GM12878 (cell line): ENCODE measurements around the gene FREY1. TPM values are rescaled to one million over a fixed set of nuclear protein-coding genes. Genes with fewer than 3 reads are reported as not detected.

Source experiments
- ATAC-seq: fragments of 200-7000 bp; cut with Tn5 transposase; 3 replicates; pipeline ENCODE4 v1.9.1; 2020; ENCODE audit warnings: mild to moderate bottlenecking, moderate library complexity
- BruUV-seq: library from RNA; stranded (reverse); fragments of 400-500 nt; replicated peaks from 2 replicates; lab custom pipeline; 2021; lab: Mats Ljungman, UMichigan
- CTCF ChIA-PET: fragments of 300-600 bp; sonication (Branson Sonifier 250); formaldehyde crosslinking; extraction: SDS; loops from one replicate; lab custom pipeline; 2021; ENCODE audit warnings: inconsistent platforms; lab: Yijun Ruan, JAX
- POLR2A ChIA-PET: fragments of 350-600 bp; formaldehyde crosslinking; extraction: SDS; loops from one replicate; lab custom pipeline; 2021; ENCODE audit warnings: inconsistent platforms; lab: Charles Lee
- RAD21 ChIA-PET: fragments of 300-600 bp; sonication (Branson Sonifier 250); formaldehyde crosslinking; loops from one replicate; lab custom pipeline; 2023; ENCODE audit warnings: antibody characterized with exemption; ENCODE audit not compliant: unreplicated experiment; lab: Charles Lee
- SMC1A ChIA-PET: fragments of 300-600 bp; sonication (Branson Sonifier 250); formaldehyde crosslinking; loops from one replicate; lab custom pipeline; 2023; ENCODE audit not compliant: unreplicated experiment, uncharacterized antibody; lab: Charles Lee
- DNase-seq: peaks from one replicate; pipeline ENCODE4 v3.0.0-alpha.2; 2011; ENCODE audit warnings: low read depth, low spot score
- FAIRE-seq: peaks from 3 replicates; lab custom pipeline; 2011; peaks lifted over from hg19 to GRCh38; lab: Jason Lieb, UNC
- H2AFZ ChIP-seq: 2 replicates; pipeline ENCODE4 v1.6.0; 2011; ENCODE audit warnings: low read depth, low read length, control low read depth; ENCODE audit not compliant: control insufficient read depth
- H3K27ac ChIP-seq: 2 replicates; pipeline ENCODE4 v1.5.1; 2011; ENCODE audit warnings: control low read depth; ENCODE audit not compliant: control insufficient read depth, insufficient read depth
- H3K27me3 ChIP-seq, 2 experiments: replicated peaks in 1 of 2; 2 replicates each; pipeline versions ENCODE4 v1.6.0 to v1.6.1; 2011; ENCODE audit warnings: low read length in 1 of 2; ENCODE audit not compliant: control insufficient read depth in 2 of 2, insufficient read depth in 2 of 2
- H3K36me3 ChIP-seq, 2 experiments: 2 replicates each; pipeline ENCODE4 v1.5.1; 2011; ENCODE audit warnings: low read length in 1 of 2; ENCODE audit not compliant: control insufficient read depth in 2 of 2, insufficient read depth in 2 of 2
- H3K4me1 ChIP-seq: 2 replicates; pipeline ENCODE4 v1.6.1; 2011; ENCODE audit warnings: mild to moderate bottlenecking, low read length, moderate library complexity, mixed read lengths; ENCODE audit not compliant: control insufficient read depth, insufficient read depth
- H3K4me2 ChIP-seq: 2 replicates; pipeline ENCODE4 v1.6.0; 2011; ENCODE audit warnings: control low read depth; ENCODE audit not compliant: control insufficient read depth, insufficient read depth
- H3K4me3 ChIP-seq: fragments of 200-600 bp; sonication (generic); 2 replicates; pipeline ENCODE4 v1.5.1; 2016
- H3K79me2 ChIP-seq: 2 replicates; pipeline ENCODE4 v1.6.0; 2011; ENCODE audit warnings: low read length; ENCODE audit not compliant: control insufficient read depth, insufficient read depth
- H3K9ac ChIP-seq: 2 replicates; pipeline ENCODE4 v1.8.0; 2011; ENCODE audit warnings: low read length, control low read depth, mixed read lengths; ENCODE audit not compliant: control insufficient read depth, insufficient read depth
- H3K9me3 ChIP-seq: replicated peaks from 3 replicates; pipeline ENCODE4 v1.5.1; 2011; ENCODE audit warnings: mild to moderate bottlenecking, low read length; ENCODE audit not compliant: control insufficient read depth, insufficient read depth
- H4K20me1 ChIP-seq: 2 replicates; pipeline ENCODE4 v1.6.0; 2011; ENCODE audit not compliant: control insufficient read depth, insufficient read depth
- CHD4 ChIP-seq: fragments of 200-600 bp; sonication (generic); IDR thresholded peaks from 2 replicates; pipeline ENCODE4 v1.6.1; 2016; ENCODE audit warnings: mild to moderate bottlenecking
- EGR1 ChIP-seq, 2 experiments: IDR thresholded peaks; 1 replicate in 1 of 2; 2 replicates in 1 of 2; pipeline ENCODE4 v1.6.1; 2011 to 2012; ENCODE audit warnings: low read depth in 2 of 2, low read length in 2 of 2, borderline replicate concordance in 1 of 2, mild to moderate bottlenecking in 1 of 2, moderate library complexity in 1 of 2
- ESRRA ChIP-seq: IDR thresholded peaks from 2 replicates; pipeline ENCODE4 v1.6.1; 2012; ENCODE audit warnings: mild to moderate bottlenecking, low read length, improper control_type of control experiment
- LARP7 ChIP-seq: fragments of 450-650 bp; IDR thresholded peaks from 2 replicates; pipeline ENCODE4 v1.6.1; 2017; ENCODE audit warnings: mild to moderate bottlenecking
- PML ChIP-seq: IDR thresholded peaks from 2 replicates; pipeline ENCODE4 v1.6.1; 2012; ENCODE audit warnings: low read length, inconsistent platforms
- POU2F2 ChIP-seq: IDR thresholded peaks from 3 replicates; pipeline ENCODE4 v1.6.1; 2011; ENCODE audit warnings: low read depth, mild to moderate bottlenecking, low read length, borderline replicate concordance
- RCOR1 ChIP-seq: conservative IDR thresholded peaks from 2 replicates; pipeline ENCODE4 v1.6.1; 2012; ENCODE audit warnings: low read depth, low read length, improper control_type of control experiment
- SREBF2 ChIP-seq: IDR thresholded peaks from 2 replicates; pipeline ENCODE4 v1.6.1; 2012; ENCODE audit warnings: mild to moderate bottlenecking, low read length
- TCF12 ChIP-seq: IDR thresholded peaks from 2 replicates; pipeline ENCODE4 v1.6.1; 2011; ENCODE audit warnings: low read depth, mild to moderate bottlenecking, low read length
- ZBED1 ChIP-seq: IDR thresholded peaks from 2 replicates; pipeline ENCODE4 v1.6.1; 2016; ENCODE audit warnings: borderline replicate concordance
- ZNF217 ChIP-seq: fragments of 450-650 bp; IDR thresholded peaks from 2 replicates; pipeline ENCODE4 v1.6.1; 2017; ENCODE audit warnings: antibody characterized with exemption, mild to moderate bottlenecking
- ZNF384 ChIP-seq: IDR thresholded peaks from 2 replicates; pipeline ENCODE4 v1.6.1; 2012; ENCODE audit warnings: low read depth, mild to moderate bottlenecking, low read length, improper control_type of control experiment, borderline replicate concordance
- WGBS: methylation state at CpG from one replicate; pipeline ENCODE4 v1.1.6; 2016; ENCODE audit warnings: low lambda C conversion rate; ENCODE audit not compliant: insufficient replicate concordance, insufficient coverage; ENCODE audit errors: missing lambda C conversion rate; 5-methylcytosine and 5-hydroxymethylcytosine counted together
- in situ Hi-C: fragments of 300-500 bp; cut with MboI; formaldehyde crosslinking; loops from 9 replicates; pipeline ENCODE4 v1.14.3; 2018; ENCODE audit warnings: mixed read lengths
- intact Hi-C: fragments of 100-400 bp; cut with micrococcal nuclease; formaldehyde crosslinking; loops from one replicate; pipeline ENCODE4 v1.14.2; 2022; ENCODE audit not compliant: unreplicated experiment
- polyA plus RNA-seq, 11 experiments: library from polyadenylated mRNA; depleted of rRNA in 4 of 11; unstranded in 6 of 11; stranded (reverse) in 5 of 11; fragments of >200 nt; fragmentation: Nextera tagmentation in 4 of 11; fragmentation: Illumina TruSeq in 1 of 11; extraction: Ambion mirVana in 4 of 11; extraction: Trizol in 1 of 11; gene quantifications; 1 replicate in 1 of 11; 2 replicates in 10 of 11; pipeline versions ENCODE4 v1.2.1 to v1.2.3, GENCODE V29; 2011 to 2016; ENCODE audit warnings: inconsistent platforms in 2 of 11, missing spikeins in 2 of 11, low read depth in 1 of 11
- total RNA-seq, 4 experiments: library from RNA; depleted of rRNA in 3 of 4; stranded (reverse); fragments of >200 nt in 3 of 4; fragmentation: Illumina TruSeq in 1 of 4; extraction: Trizol in 1 of 4; gene quantifications; 2 replicates each; pipeline versions ENCODE4 v1.2.1 to v1.2.3, GENCODE V29; 2013 to 2021
- TF ChIP-seq, protein P1 (sequence below): IDR thresholded peaks from 2 replicates; pipeline ENCODE4 v1.6.1; 2012; ENCODE audit warnings: mild to moderate bottlenecking, low read depth, low read length

Gene FREY1
- total and polyA plus RNA-seq, 10 of the 15 experiments (the other 5 are each of a cell fraction or from before 2014, with no cell fraction given) = 0.13 to 1.7 (median 0.39) TPM; not detected in 3

DNA sequence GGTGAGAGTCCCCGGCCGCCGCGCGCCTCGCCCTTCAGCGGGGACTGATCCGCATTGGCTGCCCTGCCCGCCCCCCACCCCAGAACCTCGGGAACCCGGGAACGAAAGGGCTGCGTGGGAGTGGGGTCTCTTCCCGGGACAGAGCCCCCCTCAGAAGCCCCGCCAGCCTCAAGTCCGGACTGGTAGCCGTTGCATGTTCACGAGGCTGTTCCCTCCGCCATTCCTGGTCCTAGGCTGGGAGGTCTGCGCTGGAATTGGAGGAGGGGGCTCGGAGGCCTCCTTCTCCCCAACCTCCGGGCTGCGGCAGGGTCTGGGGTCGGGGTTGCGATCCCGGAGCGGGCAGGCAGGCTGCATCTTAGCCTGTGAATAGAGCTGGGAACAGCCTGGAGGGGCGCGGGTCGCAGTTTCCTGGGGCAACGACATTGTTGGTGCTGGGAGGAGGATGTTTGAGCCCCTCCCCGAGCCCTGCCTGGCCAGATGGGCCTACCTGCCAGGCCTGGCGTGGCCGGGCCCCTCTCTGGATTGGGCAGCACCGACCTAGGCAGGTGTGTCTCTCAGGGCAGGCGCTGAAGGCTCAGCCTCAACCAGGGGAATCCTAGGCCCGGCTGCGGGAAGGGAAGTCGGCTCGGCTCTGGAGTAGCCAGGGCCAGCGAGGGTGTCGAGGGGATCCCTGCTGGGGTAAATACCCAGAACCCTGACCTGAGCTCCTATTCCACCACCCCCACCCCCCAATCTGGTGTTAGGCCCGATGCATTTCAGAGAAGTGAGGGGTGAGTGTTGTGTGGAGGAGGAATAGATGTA is 20.9 kb downstream of the FREY1 start:
- no TSS peak for BruUV-seq
- RAD21 ChIA-PET = no interaction called here
- POLR2A ChIA-PET = no interaction called here
- Histone ChIP-seq H2AFZ (no peak overlapping the region), H3K79me2 (no peaks in the 10 kb centered on the region), H3K27ac (no peak overlapping the region), H3K36me3 (no peaks in the 10 kb centered on the region), H3K9me3 (no peaks in the 10 kb centered on the region), H4K20me1 (peaks cover 3% of the 10 kb centered on the region; the same call in 1 of the 2 replicates), H3K4me2 (peak overlapping the region; percentile 68; the same call in 1 of the 2 replicates)
- in situ Hi-C loops = no loop called here
- intact Hi-C loops = no loop called here
- CTCF ChIA-PET = no interaction called here
- DNase-seq = no peak
- SMC1A ChIA-PET = interaction anchor here (0.9 kb wide), 1 partner anchor 44 kb away, joined by 3 read pairs; no protein-coding TSS in a partner anchor
- no peak for ATAC-seq
- TF ChIP-seq ESRRA (no peak), CHD4 (no peak), POU2F2 (no peak), ZNF384 (no peak), ZNF217 (no peak)
- TF ChIP-seq, all 136 proteins: peak for 0
- H3K9ac ChIP-seq = no peak overlapping the region
- no peak for FAIRE-seq
- no peaks in the 10 kb centered on the region for H3K4me1 ChIP-seq
- no peaks in the 10 kb centered on the region for H3K27me3 ChIP-seq
- H3K4me3 ChIP-seq = peak overlapping the region; percentile 41; the same call in 1 of the 2 replicates
- 39% methylated on average over 43 of the region's 43 CpGs for WGBS

DNA sequence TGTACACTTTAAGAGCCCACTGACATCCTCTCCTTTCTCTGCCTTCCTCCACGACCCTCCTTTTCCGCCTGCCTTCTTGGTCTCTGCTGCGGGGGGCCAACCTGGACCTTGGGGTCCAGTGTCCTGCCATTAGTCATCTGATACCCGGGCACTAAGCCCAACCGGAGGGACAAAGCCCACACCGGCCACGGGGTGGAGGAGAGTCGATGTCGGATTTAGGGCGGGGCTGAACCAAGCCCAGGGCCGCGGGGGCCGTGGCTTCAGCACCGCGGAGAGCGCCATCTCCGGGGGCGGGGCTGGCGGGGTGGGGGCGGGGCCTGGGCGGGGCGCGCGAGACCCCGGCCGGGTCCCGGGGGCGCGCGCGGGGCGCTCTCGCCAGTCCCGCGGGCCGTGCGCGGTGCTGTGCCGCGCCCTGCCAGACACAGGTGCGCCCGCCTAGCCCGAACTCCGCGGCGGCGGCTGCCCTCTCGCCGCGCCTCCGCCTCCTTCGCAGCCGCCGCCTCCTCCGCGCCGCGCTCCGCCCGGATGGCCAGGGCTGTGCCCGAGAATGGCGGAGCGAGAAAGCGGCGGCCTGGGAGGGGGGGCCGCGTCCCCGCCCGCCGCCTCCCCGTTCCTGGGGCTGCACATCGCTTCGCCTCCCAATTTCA is 21.7 kb downstream of the FREY1 start, which contains the start of gene MAPK8IP1:
Gene MAPK8IP1 (plus strand): TSS at position 378 of the 647 bp plus-strand sequence. CDS start 170 bp downstream, at position 548.
- FAIRE-seq (no peak), ATAC-seq (peak; percentile 79), DNase-seq (no peak)
- Histone ChIP-seq H3K36me3 (no peaks in the 10 kb centered on the region), H2AFZ (no peak within 1 kb of the TSS), H3K79me2 (no peaks in the 10 kb centered on the region), H3K9me3 (no peaks in the 10 kb centered on the region), H3K4me1 (no peaks in the 10 kb centered on the region), H3K4me2 (peak within 1 kb of the TSS; percentile 89), H3K9ac (no peak within 1 kb of the TSS), H4K20me1 (peaks cover 3% of the 10 kb centered on the region; the same call in 1 of the 2 replicates), H3K4me3 (peak within 1 kb of the TSS; percentile 61; the same call in 1 of the 2 replicates), H3K27me3 (no peaks in the 10 kb centered on the region), H3K27ac (no peak within 1 kb of the TSS)
- in situ Hi-C loops = no loop called here
- POLR2A ChIA-PET = no interaction called here
- intact Hi-C loops = no loop called here
- RAD21 ChIA-PET = no interaction called here
- CTCF ChIA-PET = interaction anchor here (1.2 kb wide), 1 partner anchor 12 kb away, joined by 3 read pairs; no protein-coding TSS in a partner anchor
- BruUV-seq = no TSS peak
- WGBS = 7% methylated on average over 31 of the region's 73 CpGs
- SMC1A ChIA-PET = no interaction called here
- TF ChIP-seq EGR1 (IDR thresholded peaks at IDR 0.05; ENCODE audit: borderline replicate concordance in 1 of 2, low read depth in 2 of 2, low read length in 2 of 2) (peak in 1 of 2 experiments; percentile 28; a peak in 1 of 3 replicates), RCOR1 (no peak), TCF12 (0 out of 2 replicates have a peak, but pooled peaks have one; percentile 14), PML (no peak), LARP7 (0 out of 2 replicates have a peak, but pooled peaks have one; percentile 45), ZBED1 (no peak), SREBF2 (no peak)
- TF ChIP-seq, protein P1, sequence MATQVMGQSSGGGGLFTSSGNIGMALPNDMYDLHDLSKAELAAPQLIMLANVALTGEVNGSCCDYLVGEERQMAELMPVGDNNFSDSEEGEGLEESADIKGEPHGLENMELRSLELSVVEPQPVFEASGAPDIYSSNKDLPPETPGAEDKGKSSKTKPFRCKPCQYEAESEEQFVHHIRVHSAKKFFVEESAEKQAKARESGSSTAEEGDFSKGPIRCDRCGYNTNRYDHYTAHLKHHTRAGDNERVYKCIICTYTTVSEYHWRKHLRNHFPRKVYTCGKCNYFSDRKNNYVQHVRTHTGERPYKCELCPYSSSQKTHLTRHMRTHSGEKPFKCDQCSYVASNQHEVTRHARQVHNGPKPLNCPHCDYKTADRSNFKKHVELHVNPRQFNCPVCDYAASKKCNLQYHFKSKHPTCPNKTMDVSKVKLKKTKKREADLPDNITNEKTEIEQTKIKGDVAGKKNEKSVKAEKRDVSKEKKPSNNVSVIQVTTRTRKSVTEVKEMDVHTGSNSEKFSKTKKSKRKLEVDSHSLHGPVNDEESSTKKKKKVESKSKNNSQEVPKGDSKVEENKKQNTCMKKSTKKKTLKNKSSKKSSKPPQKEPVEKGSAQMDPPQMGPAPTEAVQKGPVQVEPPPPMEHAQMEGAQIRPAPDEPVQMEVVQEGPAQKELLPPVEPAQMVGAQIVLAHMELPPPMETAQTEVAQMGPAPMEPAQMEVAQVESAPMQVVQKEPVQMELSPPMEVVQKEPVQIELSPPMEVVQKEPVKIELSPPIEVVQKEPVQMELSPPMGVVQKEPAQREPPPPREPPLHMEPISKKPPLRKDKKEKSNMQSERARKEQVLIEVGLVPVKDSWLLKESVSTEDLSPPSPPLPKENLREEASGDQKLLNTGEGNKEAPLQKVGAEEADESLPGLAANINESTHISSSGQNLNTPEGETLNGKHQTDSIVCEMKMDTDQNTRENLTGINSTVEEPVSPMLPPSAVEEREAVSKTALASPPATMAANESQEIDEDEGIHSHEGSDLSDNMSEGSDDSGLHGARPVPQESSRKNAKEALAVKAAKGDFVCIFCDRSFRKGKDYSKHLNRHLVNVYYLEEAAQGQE = peak; percentile 89
